Measurements from ENCODE around the gene IFT25. TPM values are rescaled to one million over a fixed set of nuclear protein-coding genes. Genes with fewer than 3 reads are reported as not detected.
A peak's percentile ranks its signal among the peaks of the same experiment; 100 is the strongest.

Gene IFT25
- total and polyA plus RNA-seq, 2 of the 13 experiments (the other 11 are each of a cell fraction or from before 2014, with no cell fraction given), result 19.7 to 48.0 TPM

GRCh38 chr1:53967409-53968124 lies 22.1 kb upstream of the IFT25 start:
- no peak for FAIRE-seq
- H3K9ac ChIP-seq (ENCODE audit: insufficient read depth, low read depth, low read length), result no peak overlapping the region
- WGBS (ENCODE audit: low lambda C conversion rate), result 74% methylated on average over 7 of the region's 7 CpGs
- POLR2A ChIA-PET, result interaction anchor here (0.9 kb wide), 1 partner anchor 85 kb away, joined by 3 read pairs; the partner anchor contains the start of gene TMEM59
- H3K27me3 ChIP-seq (ENCODE audit: control insufficient read depth in 1 of 2, insufficient read depth in 2 of 2, low read length in 2 of 2), result no peaks in the 10 kb centered on the region
- H3K27ac ChIP-seq (ENCODE audit: extremely low read length, insufficient read depth, low read length), result peak overlapping the region; percentile 41
- peaks cover 31% of the 10 kb centered on the region for H3K4me1 ChIP-seq (ENCODE audit: insufficient read depth, low read length)
- no peaks in the 10 kb centered on the region for H4K20me1 ChIP-seq (ENCODE audit: insufficient read depth, low read length)
- DNase-seq (ENCODE audit: low spot score), result peak; percentile 31
- H3K4me2 ChIP-seq (ENCODE audit: low read depth, low read length), result no peak overlapping the region
- intact Hi-C loops (cut with micrococcal nuclease; ENCODE audit: unreplicated experiment) (no loop called here), in situ Hi-C loops (cut with HindIII; ENCODE audit: extremely low pct_ligation_motif_present, low pct_unique_long_range_greater_than_20kb) (no loop called here)
- H3K4me3 ChIP-seq (replicated peaks in 1 of 3; ENCODE audit: insufficient read depth in 1 of 3, low read depth in 2 of 3, low read length in 3 of 3), result no peak overlapping the region
- peaks cover 15 to 27% of the 10 kb centered on the region in 2 experiments; a peak in 4 of 5 replicates for H3K36me3 ChIP-seq (replicated peaks in 1 of 2; ENCODE audit: control insufficient read depth in 1 of 2, insufficient read depth in 2 of 2, low read length in 2 of 2)
- no peaks in the 10 kb centered on the region for H3K9me3 ChIP-seq (ENCODE audit: low read length)
- H3K79me2 ChIP-seq (ENCODE audit: insufficient read depth, low read length), result no peaks in the 10 kb centered on the region
- no peak overlapping the region for H2AFZ ChIP-seq (ENCODE audit: low read length)
- BruUV-seq (replicated peaks), result no TSS peak
- ATAC-seq, result peak; percentile 71
- CTCF ChIA-PET (ENCODE audit: low intra/inter-chr PET ratio, low total read pairs), result no interaction called here
- TF ChIP-seq ZNF512 (CRISPR knock-in tag; IDR thresholded peaks at IDR 0.05) (no peak), ZNF274 (CRISPR knock-in tag; IDR thresholded peaks at IDR 0.05) (no peak), PRMT3 (CRISPR knock-in tag; IDR thresholded peaks at IDR 0.05; ENCODE audit: borderline replicate concordance, low read depth) (no peak), NFYB (CRISPR knock-in tag; IDR thresholded peaks at IDR 0.05) (no peak), ZNF772 (CRISPR knock-in tag; IDR thresholded peaks at IDR 0.05) (no peak), ONECUT2 (CRISPR knock-in tag; IDR thresholded peaks at IDR 0.05) (peak; percentile 81), HDAC2 (CRISPR knock-in tag; IDR thresholded peaks at IDR 0.05) (no peak), MYNN (CRISPR knock-in tag; IDR thresholded peaks at IDR 0.05; ENCODE audit: low read depth) (no peak), ZNF503 (CRISPR knock-in tag; IDR thresholded peaks at IDR 0.05) (0 out of 2 replicates have a peak, but pooled peaks have one; percentile 28), ZNF563 (CRISPR knock-in tag; IDR thresholded peaks at IDR 0.05) (no peak), SALL1 (CRISPR knock-in tag; IDR thresholded peaks at IDR 0.05) (no peak), NR2F6 (IDR thresholded peaks at IDR 0.05) (peak; percentile 64), NR2F6 (CRISPR knock-in tag; IDR thresholded peaks at IDR 0.05) (0 out of 2 replicates have a peak, but pooled peaks have one; percentile 7), SOX5 (CRISPR knock-in tag; IDR thresholded peaks at IDR 0.05; ENCODE audit: borderline replicate concordance) (0 out of 2 replicates have a peak, but pooled peaks have one; percentile 5), ZNF329 (CRISPR knock-in tag; IDR thresholded peaks at IDR 0.05; ENCODE audit: low read depth) (no peak), CAMTA2 (CRISPR knock-in tag; IDR thresholded peaks at IDR 0.05; ENCODE audit: borderline replicate concordance) (no peak), HNRNPUL1 (IDR thresholded peaks at IDR 0.05; ENCODE audit: low read depth, low read length) (no peak), CTCF (CRISPR knock-in tag; IDR thresholded peaks at IDR 0.05) (peak; percentile 28), KLF15 (CRISPR knock-in tag; IDR thresholded peaks at IDR 0.05; ENCODE audit: borderline replicate concordance) (no peak), ZNF446 (CRISPR knock-in tag; IDR thresholded peaks at IDR 0.05) (no peak), BRCA1 (CRISPR knock-in tag; IDR thresholded peaks at IDR 0.05) (no peak)

Measured in HepG2 (cell line).